ENCODE results near the gene PTTG1IP.

DNA sequence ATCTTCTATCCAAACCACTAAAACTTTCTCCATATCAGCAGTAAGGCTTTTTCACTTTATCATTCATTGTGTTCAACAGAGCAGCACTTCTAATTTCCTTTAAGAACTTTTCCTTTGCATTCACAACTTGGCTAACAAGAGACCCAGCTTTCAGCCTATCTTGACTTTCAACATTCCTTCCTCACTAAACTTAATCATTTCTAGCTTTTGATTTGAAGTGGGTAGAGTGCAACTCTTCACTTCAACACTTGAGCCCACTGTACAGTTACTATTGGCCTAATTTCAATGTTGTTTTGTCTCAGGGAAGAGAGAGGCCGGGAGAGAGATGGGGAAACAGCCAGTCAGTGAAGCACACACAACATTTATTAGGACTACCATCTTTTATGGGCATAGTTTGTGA lies 73.8 kb downstream of the PTTG1IP start:
- TF ChIP-seq EZH2 (IDR thresholded peaks at IDR 0.05; ENCODE audit: low read length), result no peak
- TF ChIP-seq, protein P1, sequence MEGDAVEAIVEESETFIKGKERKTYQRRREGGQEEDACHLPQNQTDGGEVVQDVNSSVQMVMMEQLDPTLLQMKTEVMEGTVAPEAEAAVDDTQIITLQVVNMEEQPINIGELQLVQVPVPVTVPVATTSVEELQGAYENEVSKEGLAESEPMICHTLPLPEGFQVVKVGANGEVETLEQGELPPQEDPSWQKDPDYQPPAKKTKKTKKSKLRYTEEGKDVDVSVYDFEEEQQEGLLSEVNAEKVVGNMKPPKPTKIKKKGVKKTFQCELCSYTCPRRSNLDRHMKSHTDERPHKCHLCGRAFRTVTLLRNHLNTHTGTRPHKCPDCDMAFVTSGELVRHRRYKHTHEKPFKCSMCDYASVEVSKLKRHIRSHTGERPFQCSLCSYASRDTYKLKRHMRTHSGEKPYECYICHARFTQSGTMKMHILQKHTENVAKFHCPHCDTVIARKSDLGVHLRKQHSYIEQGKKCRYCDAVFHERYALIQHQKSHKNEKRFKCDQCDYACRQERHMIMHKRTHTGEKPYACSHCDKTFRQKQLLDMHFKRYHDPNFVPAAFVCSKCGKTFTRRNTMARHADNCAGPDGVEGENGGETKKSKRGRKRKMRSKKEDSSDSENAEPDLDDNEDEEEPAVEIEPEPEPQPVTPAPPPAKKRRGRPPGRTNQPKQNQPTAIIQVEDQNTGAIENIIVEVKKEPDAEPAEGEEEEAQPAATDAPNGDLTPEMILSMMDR (optimal IDR thresholded peaks at IDR 0.05 in 1 of 3, IDR thresholded peaks at IDR 0.05 in 1 of 3, conservative IDR thresholded peaks at IDR 0.05 in 1 of 3; ENCODE audit: extremely low read depth in 1 of 3, insufficient read depth in 2 of 3, low read length in 3 of 3), result no peak
